ENCODE results near the gene MARVELD1. TPM values are rescaled to one million over a fixed set of nuclear protein-coding genes. Genes with fewer than 3 reads are reported as not detected.

Gene MARVELD1
- total and polyA plus RNA-seq, 2 of the 13 experiments (the other 11 are each of a cell fraction or from before 2014, with no cell fraction given), result not detected

GRCh38 chr10:97686962-97687784 is 26.4 kb upstream of the MARVELD1 start, which contains the start of gene AVPI1 (continued):
- peak; percentile 91 for TF ChIP-seq ARID5B (CRISPR knock-in tag; IDR thresholded peaks at IDR 0.05)
- peak; percentile 81 for TF ChIP-seq THAP11 (CRISPR knock-in tag; IDR thresholded peaks at IDR 0.05)
- no peak; the same call in 1 of the 2 replicates for TF ChIP-seq ATF5 (CRISPR knock-in tag; IDR thresholded peaks at IDR 0.05; ENCODE audit: low read depth)
- TF ChIP-seq RXRB (CRISPR knock-in tag; IDR thresholded peaks at IDR 0.05; ENCODE audit: borderline replicate concordance), result peak; percentile 86
- TF ChIP-seq YEATS4 (CRISPR knock-in tag; IDR thresholded peaks at IDR 0.05; ENCODE audit: borderline replicate concordance), result peak; percentile 97
- TF ChIP-seq AGO2 (optimal IDR thresholded peaks at IDR 0.05; ENCODE audit: low read depth, low read length), result peak; percentile 83
- TF ChIP-seq REL (CRISPR knock-in tag; conservative IDR thresholded peaks at IDR 0.05), result peak; percentile 55; the same call in 1 of the 2 replicates
- peak; percentile 32; the same call in 1 of the 2 replicates for TF ChIP-seq ZNF784 (CRISPR knock-in tag; IDR thresholded peaks at IDR 0.05; ENCODE audit: borderline replicate concordance)
- TF ChIP-seq TCF7 (IDR thresholded peaks at IDR 0.05; ENCODE audit: low read depth), result peak; percentile 63
- TF ChIP-seq ZNF549 (CRISPR knock-in tag; IDR thresholded peaks at IDR 0.05), result no peak
- TF ChIP-seq MEIS2 (CRISPR knock-in tag; IDR thresholded peaks at IDR 0.05), result peak; percentile 80; the same call in 1 of the 2 replicates
- TF ChIP-seq ZSCAN12 (CRISPR knock-in tag; IDR thresholded peaks at IDR 0.05), result peak; percentile 70; the same call in 1 of the 2 replicates
- TF ChIP-seq ATF3 (CRISPR knock-in tag; IDR thresholded peaks at IDR 0.05), result peak; percentile 68; the same call in 1 of the 2 replicates
- peak; percentile 92 for TF ChIP-seq UBTF (CRISPR knock-in tag; IDR thresholded peaks at IDR 0.05)
- TF ChIP-seq ZNF343 (CRISPR knock-in tag; IDR thresholded peaks at IDR 0.05), result peak; percentile 43; the same call in 1 of the 2 replicates
- no peak for TF ChIP-seq CEBPZ (IDR thresholded peaks at IDR 0.05; ENCODE audit: low read length)
- TF ChIP-seq POLR2A (IDR thresholded peaks at IDR 0.05; ENCODE audit: insufficient read depth in 1 of 2, low read depth in 2 of 2, low read length in 2 of 2), result peak; percentile 84 to 87

Measured in HepG2 (cell line).